Measurements from ENCODE around the gene TANC2.

GRCh38 chr17:62923258-62924150 lies 42.5 kb upstream of the TANC2 start:
- TF ChIP-seq EZH2 (IDR thresholded peaks at IDR 0.05; ENCODE audit: insufficient read depth, poor library complexity, severe bottlenecking) (no peak), EZH2phosphoT487 (IDR thresholded peaks at IDR 0.05; ENCODE audit: insufficient read depth, low read depth) (no peak)

All from GM23248 (cell line).